Fibroblast of lung (primary cell): Measurements from ENCODE around the gene DEFB125.

Experiments
- CTCF ChIP-seq, 2 donors: IDR thresholded peaks in 1 of 2; conservative IDR thresholded peaks in 1 of 2; 1 replicate in 1 of 2; 2 replicates in 1 of 2; pipeline ENCODE4 v1.5.1; 2011 to 2012; ENCODE audit warnings: low read length in 2 of 2, control low read depth in 1 of 2, inconsistent platforms in 1 of 2, low read depth in 1 of 2, mild to moderate bottlenecking in 1 of 2
- EZH2 ChIP-seq: IDR thresholded peaks from 2 replicates; pipeline ENCODE4 v1.5.1; 2012; ENCODE audit warnings: low read length, control low read depth, mild to moderate bottlenecking; ENCODE audit errors: missing control alignments

GRCh38 chr20:101975-102374 lies 14.5 kb downstream of the DEFB125 start:
- TF ChIP-seq CTCF (conservative IDR thresholded peaks at IDR 0.05 in 1 of 2, IDR thresholded peaks at IDR 0.05 in 1 of 2; ENCODE audit: low read depth in 1 of 2, low read length in 2 of 2): no peak
- TF ChIP-seq EZH2: no peak
